HepG2 (cell line): ENCODE results near the gene PEAK1. TPM values are rescaled to one million over a fixed set of nuclear protein-coding genes. Genes with fewer than 3 reads are reported as not detected.

Source experiments
- ATAC-seq: fragments of 200-7000 bp; cut with Tn5 transposase; 3 replicates; pipeline ENCODE4 v1.9.1; 2020; ENCODE audit warnings: mild to moderate bottlenecking, moderate library complexity
- BruUV-seq: library from RNA; stranded (reverse); fragments of 400-500 nt; replicated peaks from 2 replicates; lab custom pipeline; 2021; lab: Mats Ljungman, UMichigan
- CTCF ChIA-PET: fragments of 300-600 bp; formaldehyde crosslinking; extraction: SDS; loops from one replicate; lab custom pipeline; 2021; ENCODE audit warnings: low total read pairs, inconsistent platforms, low intra/inter-chr PET ratio; lab: Yijun Ruan, JAX
- POLR2A ChIA-PET: fragments of 350-600 bp; sonication (Branson Sonifier 250); formaldehyde crosslinking; loops from one replicate; lab custom pipeline; 2020; ENCODE audit warnings: antibody characterized with exemption, inconsistent platforms; lab: Yijun Ruan, JAX
- DNase-seq: peaks from one replicate; pipeline ENCODE4 v3.0.0-alpha.2; 2015; ENCODE audit warnings: low spot score
- FAIRE-seq: peaks from 3 replicates; lab custom pipeline; 2011; peaks lifted over from hg19 to GRCh38; lab: Jason Lieb, UNC
- H2AFZ ChIP-seq: one replicate; pipeline ENCODE4 v1.6.1; 2011; ENCODE audit warnings: low read length, inconsistent platforms
- H3K27ac ChIP-seq: fragments of 300-600 bp; 3 replicates; pipeline ENCODE4 v1.8.0; 2011; ENCODE audit warnings: mixed run types, mild to moderate bottlenecking, mixed read lengths, low read length, inconsistent platforms; ENCODE audit not compliant: insufficient read depth; ENCODE audit errors: extremely low read length
- H3K27me3 ChIP-seq, 2 experiments: fragments of 200-600 bp in 1 of 2; 2 replicates in 1 of 2; 3 replicates in 1 of 2; pipeline versions ENCODE4 v1.6.0 to v1.8.0; 2011; ENCODE audit warnings: low read length in 2 of 2, mild to moderate bottlenecking in 2 of 2, moderate library complexity in 2 of 2, inconsistent platforms in 1 of 2; ENCODE audit not compliant: insufficient read depth in 2 of 2, control insufficient read depth in 1 of 2
- H3K36me3 ChIP-seq, 2 experiments: fragments of 200-600 bp in 1 of 2; replicated peaks in 1 of 2; 2 replicates in 1 of 2; 3 replicates in 1 of 2; pipeline versions ENCODE4 v1.5.1 to v1.8.0; 2011; ENCODE audit warnings: low read length in 2 of 2, inconsistent platforms in 1 of 2; ENCODE audit not compliant: insufficient read depth in 2 of 2, control insufficient read depth in 1 of 2
- H3K4me1 ChIP-seq: 2 replicates; pipeline ENCODE4 v1.5.1; 2012; ENCODE audit warnings: low read length, inconsistent platforms; ENCODE audit not compliant: insufficient read depth
- H3K4me2 ChIP-seq: 2 replicates; pipeline ENCODE4 v1.6.0; 2011; ENCODE audit warnings: low read depth, low read length, inconsistent platforms
- H3K4me3 ChIP-seq, 3 experiments: fragments of 200-600 bp in 1 of 3; sonication (generic), shearing (Covaris generic) in 1 of 3; replicated peaks in 1 of 3; 2 replicates each; pipeline ENCODE4 v1.5.1; 2011 to 2016; ENCODE audit warnings: low read length in 3 of 3, inconsistent platforms in 2 of 3, low read depth in 2 of 3, mild to moderate bottlenecking in 2 of 3, control low read depth in 1 of 3, mixed read lengths in 1 of 3; ENCODE audit not compliant: insufficient read depth in 1 of 3
- H3K79me2 ChIP-seq: one replicate; pipeline ENCODE4 v1.6.1; 2011; ENCODE audit warnings: low read length, inconsistent platforms; ENCODE audit not compliant: insufficient read depth
- H3K9ac ChIP-seq: 2 replicates; pipeline ENCODE4 v1.6.0; 2011; ENCODE audit warnings: mild to moderate bottlenecking, low read depth, low read length, inconsistent platforms; ENCODE audit not compliant: insufficient read depth
- H3K9me3 ChIP-seq: 2 replicates; pipeline ENCODE4 v1.5.1; 2012; ENCODE audit warnings: mild to moderate bottlenecking, low read length
- H4K20me1 ChIP-seq: 2 replicates; pipeline ENCODE4 v1.6.0; 2011; ENCODE audit warnings: inconsistent platforms, mild to moderate bottlenecking, low read length, moderate library complexity; ENCODE audit not compliant: insufficient read depth
- ARID2 ChIP-seq: sonication (generic); formaldehyde crosslinking; IDR thresholded peaks from 2 replicates; pipeline ENCODE4 v1.8.1; 2022; ENCODE audit warnings: mild to moderate bottlenecking, missing genetic modification reagents, borderline replicate concordance
- GPN1 ChIP-seq: sonication (generic); formaldehyde crosslinking; IDR thresholded peaks from 2 replicates; pipeline ENCODE4 v1.5.1; 2020; ENCODE audit warnings: missing genetic modification reagents, borderline replicate concordance
- ISX ChIP-seq: sonication (generic); formaldehyde crosslinking; conservative IDR thresholded peaks from 2 replicates; pipeline ENCODE4 v1.5.0; 2020; ENCODE audit warnings: missing genetic modification reagents
- NFE2L1 ChIP-seq: sonication (generic); formaldehyde crosslinking; IDR thresholded peaks from 2 replicates; pipeline ENCODE4 v1.4.0; 2020; ENCODE audit warnings: missing genetic modification reagents, mild to moderate bottlenecking, borderline replicate concordance
- ZNF20 ChIP-seq: sonication (generic); formaldehyde crosslinking; IDR thresholded peaks from 2 replicates; pipeline ENCODE4 v1.4.0; 2020; ENCODE audit warnings: mild to moderate bottlenecking, moderate library complexity, missing genetic modification reagents
- ZNF432 ChIP-seq: sonication (generic); formaldehyde crosslinking; IDR thresholded peaks from 2 replicates; pipeline ENCODE4 v1.5.0; 2020; ENCODE audit warnings: missing genetic modification reagents, mild to moderate bottlenecking, borderline replicate concordance
- ZSCAN29 ChIP-seq: sonication (generic); formaldehyde crosslinking; conservative IDR thresholded peaks from 2 replicates; pipeline ENCODE4 v1.4.0; 2020; ENCODE audit warnings: mild to moderate bottlenecking, missing genetic modification reagents
- WGBS: methylation state at CpG from one replicate; pipeline ENCODE4 v1.1.6; 2017; ENCODE audit warnings: low lambda C conversion rate; 5-methylcytosine and 5-hydroxymethylcytosine counted together
- in situ Hi-C: cut with HindIII; loops from 2 replicates; pipeline ENCODE4 v1.10.0; 2017; ENCODE audit warnings: low pct_unique_long_range_greater_than_20kb; ENCODE audit not compliant: extremely low pct_ligation_motif_present
- intact Hi-C: fragments of 100-400 bp; cut with micrococcal nuclease; formaldehyde crosslinking; loops from one replicate; pipeline ENCODE4 v1.10.0; 2022; ENCODE audit not compliant: unreplicated experiment
- polyA plus RNA-seq, 8 experiments: library from polyadenylated mRNA; depleted of rRNA in 3 of 8; stranded (reverse) in 7 of 8; unstranded in 1 of 8; fragments of >200 nt; fragmentation: Illumina TruSeq in 4 of 8; extraction: Trizol in 4 of 8; gene quantifications; 2 replicates each; pipeline versions ENCODE4 v1.2.1 to v1.2.3, GENCODE V29; 2011 to 2016; ENCODE audit warnings: low read depth in 4 of 8, missing spikeins in 1 of 8, mixed read lengths in 1 of 8; ENCODE audit not compliant: insufficient read depth in 1 of 8
- total RNA-seq, 5 experiments: library from RNA; depleted of rRNA; stranded (reverse); fragments of >200 nt; fragmentation: Illumina TruSeq; extraction: Trizol; gene quantifications; 2 replicates each; pipeline ENCODE4 v1.2.3, GENCODE V29; 2016; ENCODE audit warnings: low read depth in 1 of 5
- TF ChIP-seq, protein P1 (sequence below): sonication (generic); formaldehyde crosslinking; conservative IDR thresholded peaks from 2 replicates; pipeline ENCODE4 v1.5.0; 2020; ENCODE audit warnings: missing genetic modification reagents
- TF ChIP-seq, protein P2 (sequence below): sonication (generic); formaldehyde crosslinking; IDR thresholded peaks from 2 replicates; pipeline ENCODE4 v1.4.0; 2020; ENCODE audit warnings: missing genetic modification reagents, mild to moderate bottlenecking, borderline replicate concordance

PEAK1 gene
- total and polyA plus RNA-seq, 2 of the 13 experiments (the other 11 are each of a cell fraction or from before 2014, with no cell fraction given), result 6.0 to 6.6 TPM

DNA sequence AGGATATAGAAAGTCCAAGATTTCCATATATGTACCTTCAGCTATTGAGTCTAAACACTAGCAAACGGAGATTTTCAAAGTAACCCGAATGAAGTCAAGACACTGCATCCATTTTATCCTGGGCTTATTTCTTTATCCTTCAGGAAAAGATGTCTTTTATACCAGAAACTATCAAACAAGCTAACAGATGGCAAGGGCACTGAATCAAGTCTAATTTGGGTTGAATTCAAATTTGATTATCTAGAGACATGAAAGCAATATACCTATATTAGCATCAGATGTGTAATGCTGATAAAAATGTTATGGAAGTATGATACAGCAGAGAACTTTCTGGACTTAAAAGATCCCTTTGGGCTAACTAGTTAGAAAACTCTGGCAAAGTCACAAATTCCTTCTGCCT lies 210.7 kb downstream of the PEAK1 start:
- H3K27ac ChIP-seq, result no peak overlapping the region
- H2AFZ ChIP-seq, result no peak overlapping the region
- ChIA-PET CTCF (no interaction called here), POLR2A (no interaction called here)
- H3K36me3 ChIP-seq, result no peaks in the 10 kb centered on the region
- in situ Hi-C loops (no loop called here), intact Hi-C loops (no loop called here)
- no peak overlapping the region for H3K4me2 ChIP-seq
- H3K27me3 ChIP-seq, result no peaks in the 10 kb centered on the region
- FAIRE-seq (no peak), DNase-seq (no peak), ATAC-seq (no peak)
- no peaks in the 10 kb centered on the region for H3K79me2 ChIP-seq
- no peak overlapping the region for H3K9ac ChIP-seq
- no peaks in the 10 kb centered on the region for H3K4me1 ChIP-seq
- no TSS peak for BruUV-seq
- 95% methylated on average over 2 of the region's 2 CpGs for WGBS
- no peaks in the 10 kb centered on the region for H3K9me3 ChIP-seq
- no peak for TF ChIP-seq GPN1 (CRISPR knock-in tag)
- no peak for TF ChIP-seq ZNF20 (CRISPR knock-in tag)
- no peak for TF ChIP-seq ZSCAN29
- no peak for TF ChIP-seq ZNF432
- TF ChIP-seq, protein P1, sequence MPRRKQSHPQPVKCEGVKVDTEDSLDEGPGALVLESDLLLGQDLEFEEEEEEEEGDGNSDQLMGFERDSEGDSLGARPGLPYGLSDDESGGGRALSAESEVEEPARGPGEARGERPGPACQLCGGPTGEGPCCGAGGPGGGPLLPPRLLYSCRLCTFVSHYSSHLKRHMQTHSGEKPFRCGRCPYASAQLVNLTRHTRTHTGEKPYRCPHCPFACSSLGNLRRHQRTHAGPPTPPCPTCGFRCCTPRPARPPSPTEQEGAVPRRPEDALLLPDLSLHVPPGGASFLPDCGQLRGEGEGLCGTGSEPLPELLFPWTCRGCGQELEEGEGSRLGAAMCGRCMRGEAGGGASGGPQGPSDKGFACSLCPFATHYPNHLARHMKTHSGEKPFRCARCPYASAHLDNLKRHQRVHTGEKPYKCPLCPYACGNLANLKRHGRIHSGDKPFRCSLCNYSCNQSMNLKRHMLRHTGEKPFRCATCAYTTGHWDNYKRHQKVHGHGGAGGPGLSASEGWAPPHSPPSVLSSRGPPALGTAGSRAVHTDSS (CRISPR knock-in tag), result no peak
- TF ChIP-seq, protein P2, sequence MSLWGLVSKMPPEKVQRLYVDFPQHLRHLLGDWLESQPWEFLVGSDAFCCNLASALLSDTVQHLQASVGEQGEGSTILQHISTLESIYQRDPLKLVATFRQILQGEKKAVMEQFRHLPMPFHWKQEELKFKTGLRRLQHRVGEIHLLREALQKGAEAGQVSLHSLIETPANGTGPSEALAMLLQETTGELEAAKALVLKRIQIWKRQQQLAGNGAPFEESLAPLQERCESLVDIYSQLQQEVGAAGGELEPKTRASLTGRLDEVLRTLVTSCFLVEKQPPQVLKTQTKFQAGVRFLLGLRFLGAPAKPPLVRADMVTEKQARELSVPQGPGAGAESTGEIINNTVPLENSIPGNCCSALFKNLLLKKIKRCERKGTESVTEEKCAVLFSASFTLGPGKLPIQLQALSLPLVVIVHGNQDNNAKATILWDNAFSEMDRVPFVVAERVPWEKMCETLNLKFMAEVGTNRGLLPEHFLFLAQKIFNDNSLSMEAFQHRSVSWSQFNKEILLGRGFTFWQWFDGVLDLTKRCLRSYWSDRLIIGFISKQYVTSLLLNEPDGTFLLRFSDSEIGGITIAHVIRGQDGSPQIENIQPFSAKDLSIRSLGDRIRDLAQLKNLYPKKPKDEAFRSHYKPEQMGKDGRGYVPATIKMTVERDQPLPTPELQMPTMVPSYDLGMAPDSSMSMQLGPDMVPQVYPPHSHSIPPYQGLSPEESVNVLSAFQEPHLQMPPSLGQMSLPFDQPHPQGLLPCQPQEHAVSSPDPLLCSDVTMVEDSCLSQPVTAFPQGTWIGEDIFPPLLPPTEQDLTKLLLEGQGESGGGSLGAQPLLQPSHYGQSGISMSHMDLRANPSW (CRISPR knock-in tag), result no peak
- TF ChIP-seq ARID2 (CRISPR knock-in tag), result no peak
- TF ChIP-seq NFE2L1 (CRISPR knock-in tag), result no peak
- TF ChIP-seq ISX (CRISPR knock-in tag), result no peak
- no peak overlapping the region for H3K4me3 ChIP-seq
- H4K20me1 ChIP-seq, result no peaks in the 10 kb centered on the region
